HG02981 (cell line): ENCODE measurements around the gene OR2AG1.

Source experiments
- ATAC-seq: cut with Tn5 transposase; IDR thresholded peaks from one replicate; pipeline ENCODE4 v1.9.1; 2021; ENCODE audit warnings: mild to moderate bottlenecking, moderate library complexity; ENCODE audit not compliant: unreplicated experiment

OR2AG1 gene, protein sequence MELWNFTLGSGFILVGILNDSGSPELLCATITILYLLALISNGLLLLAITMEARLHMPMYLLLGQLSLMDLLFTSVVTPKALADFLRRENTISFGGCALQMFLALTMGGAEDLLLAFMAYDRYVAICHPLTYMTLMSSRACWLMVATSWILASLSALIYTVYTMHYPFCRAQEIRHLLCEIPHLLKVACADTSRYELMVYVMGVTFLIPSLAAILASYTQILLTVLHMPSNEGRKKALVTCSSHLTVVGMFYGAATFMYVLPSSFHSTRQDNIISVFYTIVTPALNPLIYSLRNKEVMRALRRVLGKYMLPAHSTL

DNA sequence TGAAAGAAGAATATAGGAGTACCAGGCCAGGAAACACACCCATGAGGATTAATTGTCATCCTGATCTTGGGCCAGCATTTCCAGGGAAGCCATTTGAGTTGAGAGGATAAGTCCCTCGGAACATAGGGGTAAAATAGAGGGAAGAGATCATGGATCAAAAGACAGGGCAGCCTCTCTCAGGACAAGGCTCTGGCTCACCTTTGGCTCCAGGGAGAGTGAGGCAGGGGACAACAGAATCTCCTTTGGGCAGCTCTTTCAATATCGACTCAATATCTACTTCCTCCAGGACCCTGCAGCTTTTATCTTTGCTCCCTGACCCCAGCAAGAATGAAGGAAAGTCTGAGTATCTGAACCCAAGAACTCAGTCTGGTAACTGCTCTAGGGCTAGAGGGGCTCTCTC is at the start of gene OR2AG1:
OR2AG1 (plus strand) TSS at position 301 of the 400 bp plus-strand sequence. CDS start 2,018 bp downstream, outside the sequence.
- no peak for ATAC-seq

DNA sequence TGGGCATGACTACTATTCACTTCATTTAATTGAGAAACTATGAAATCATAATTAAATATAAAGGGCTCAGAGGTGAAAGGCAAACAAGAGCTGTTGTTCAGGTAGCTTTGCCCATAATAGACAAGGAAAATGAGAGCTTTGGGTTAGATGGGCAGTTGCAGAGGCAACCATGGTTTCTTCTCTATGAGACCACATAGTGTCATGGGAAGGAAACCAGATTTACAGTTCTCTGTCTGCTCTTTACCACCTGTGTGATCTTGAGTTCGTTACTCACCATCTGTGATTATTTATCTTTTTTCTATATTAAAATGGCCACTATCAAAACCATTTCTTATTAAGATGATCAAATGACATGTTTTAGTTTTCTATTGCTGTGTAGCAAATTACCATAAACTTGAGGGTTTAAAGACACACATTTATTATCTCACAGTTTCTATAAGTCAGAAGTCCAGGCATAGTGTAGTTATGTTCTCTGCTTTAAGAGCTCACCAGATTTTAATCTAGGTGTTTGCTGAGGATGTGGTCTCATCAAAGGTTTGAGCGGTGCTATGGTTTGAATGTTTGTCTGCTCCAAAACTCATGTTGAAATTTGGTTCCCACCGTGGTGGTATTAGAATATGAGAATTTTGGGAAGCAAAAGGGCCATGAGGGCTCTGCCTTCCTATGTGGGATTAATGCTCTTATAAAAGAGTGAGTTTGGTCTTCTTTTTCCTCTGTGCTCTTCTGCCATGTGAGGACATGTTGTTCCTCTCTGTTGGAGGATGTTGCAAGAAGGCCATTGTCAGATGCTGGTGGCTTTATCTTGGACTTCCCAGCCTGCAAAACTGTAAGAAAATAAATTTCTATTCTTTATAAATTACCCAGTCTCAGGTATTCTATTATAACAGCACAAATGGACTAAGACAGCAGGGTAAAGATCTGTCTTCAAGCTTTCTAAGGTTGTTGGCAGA is 49.2 kb upstream of the OR2AG1 start:
- ATAC-seq, result no peak

DNA sequence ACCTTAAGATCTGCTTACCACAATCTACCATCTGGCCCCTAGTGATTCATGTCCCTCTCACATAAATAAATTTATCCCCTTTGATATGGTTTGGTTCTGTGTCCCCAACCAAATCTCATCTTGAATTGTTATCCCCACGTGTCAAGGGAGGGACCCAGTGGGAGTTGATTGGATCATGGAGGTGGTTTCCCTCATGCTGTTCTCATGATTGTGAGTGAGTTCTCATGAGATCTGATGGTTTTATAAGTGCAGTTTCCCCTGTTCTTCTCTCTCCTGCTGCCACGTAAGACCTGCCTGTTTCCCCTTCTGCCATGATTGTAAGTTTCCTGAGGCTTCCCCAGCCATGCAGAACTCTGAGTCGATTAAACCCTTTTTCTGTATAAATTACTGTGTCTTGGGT is 48.2 kb upstream of the OR2AG1 start:
- ATAC-seq, result no peak

DNA sequence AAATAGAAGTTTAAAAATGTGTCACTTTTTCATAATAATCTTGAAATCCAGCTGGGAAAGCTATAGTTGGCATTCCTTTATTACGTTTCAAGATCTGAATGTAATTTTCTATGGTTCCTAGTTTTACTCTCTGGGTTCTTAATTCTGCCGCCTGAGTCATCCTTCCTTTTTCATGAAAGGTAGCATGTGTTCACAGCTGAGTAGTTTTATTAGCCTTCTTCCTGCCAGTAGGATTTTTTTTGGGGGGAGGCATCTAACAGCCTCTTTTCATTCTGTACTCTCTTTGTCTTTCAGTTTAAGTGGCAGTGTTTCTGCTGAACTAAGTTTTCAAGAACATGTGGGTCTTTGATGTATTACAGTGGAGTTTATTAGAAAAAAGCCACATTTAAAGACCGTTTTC is 47.5 kb upstream of the OR2AG1 start:
- ATAC-seq, result no peak

DNA sequence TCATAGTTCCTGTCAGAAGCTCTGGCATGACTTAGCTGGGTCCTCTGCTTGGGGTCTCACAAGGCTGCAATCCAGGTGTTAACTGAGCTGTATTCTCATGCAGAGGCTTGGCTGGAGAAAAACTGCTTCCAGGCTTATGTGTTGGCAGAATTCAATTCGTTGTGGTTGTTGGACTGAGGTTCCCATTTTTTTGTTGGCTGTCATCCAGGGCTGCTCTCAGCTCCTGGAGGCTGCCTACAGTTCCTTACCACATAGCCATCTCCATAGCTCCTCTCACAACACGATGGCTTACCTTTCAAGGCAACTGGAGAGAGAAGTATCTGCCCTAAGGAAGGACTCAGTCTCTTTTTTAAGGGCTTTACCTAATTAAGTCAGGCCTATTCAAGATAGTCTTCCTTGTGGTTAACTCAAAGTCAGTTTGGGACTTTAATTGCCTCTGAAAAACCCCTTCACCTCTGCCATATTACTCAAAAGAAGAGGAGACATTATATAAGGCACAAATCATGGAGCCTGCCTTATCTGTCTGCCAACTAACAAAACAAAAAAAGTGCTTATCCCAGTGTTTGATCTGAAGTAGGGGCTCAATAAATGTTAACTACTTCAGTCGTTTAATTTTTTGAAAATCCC is 46.2 kb upstream of the OR2AG1 start:
- no peak for ATAC-seq

DNA sequence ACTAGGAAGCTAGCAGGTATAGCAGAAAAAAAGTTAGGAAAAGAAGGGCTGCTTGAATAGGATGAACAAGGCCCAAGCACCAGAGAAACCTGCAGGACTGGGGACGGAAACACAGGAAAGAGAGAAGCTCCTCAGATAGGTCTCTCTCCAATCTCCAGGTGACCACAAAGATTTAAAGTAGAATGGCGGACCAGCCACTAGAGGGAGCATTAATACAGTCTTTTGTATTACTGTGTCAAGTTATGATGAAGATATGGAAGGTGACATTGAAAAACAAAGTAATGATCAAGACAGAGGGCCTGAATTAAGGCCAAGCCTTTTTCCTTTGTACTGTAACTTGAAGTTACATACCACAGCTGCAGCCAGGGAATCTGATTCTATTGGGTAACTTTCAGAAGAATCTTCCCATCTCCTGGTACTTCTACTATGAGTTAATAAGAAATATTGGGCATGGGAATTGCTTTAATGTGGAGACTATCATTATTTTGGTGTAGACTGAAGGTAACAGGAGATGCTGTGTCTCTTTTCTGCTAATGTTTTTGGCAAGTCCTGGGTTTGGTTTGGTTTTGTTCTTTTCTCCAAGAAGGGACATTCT is 44.9 kb upstream of the OR2AG1 start:
- peak; percentile 87 for ATAC-seq

DNA sequence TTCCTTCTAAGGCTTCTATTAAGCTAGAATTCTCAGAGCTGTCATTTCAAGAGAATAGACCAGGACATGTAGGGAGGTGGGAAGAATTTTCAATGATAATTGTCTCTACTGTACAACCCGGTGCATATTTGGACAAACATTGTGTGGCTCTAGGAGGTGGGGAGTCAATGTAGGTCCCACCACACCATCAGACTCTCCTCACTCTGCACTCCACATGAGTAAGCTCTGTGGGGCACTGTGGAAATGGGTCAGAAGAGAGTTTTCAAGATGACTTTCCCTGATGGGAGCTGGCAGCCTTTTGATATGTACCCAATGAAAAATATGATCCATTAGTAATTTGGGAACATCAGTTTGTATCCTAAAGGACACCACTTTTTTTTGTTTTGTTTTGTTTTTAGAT is 44.2 kb upstream of the OR2AG1 start:
- ATAC-seq, result no peak

DNA sequence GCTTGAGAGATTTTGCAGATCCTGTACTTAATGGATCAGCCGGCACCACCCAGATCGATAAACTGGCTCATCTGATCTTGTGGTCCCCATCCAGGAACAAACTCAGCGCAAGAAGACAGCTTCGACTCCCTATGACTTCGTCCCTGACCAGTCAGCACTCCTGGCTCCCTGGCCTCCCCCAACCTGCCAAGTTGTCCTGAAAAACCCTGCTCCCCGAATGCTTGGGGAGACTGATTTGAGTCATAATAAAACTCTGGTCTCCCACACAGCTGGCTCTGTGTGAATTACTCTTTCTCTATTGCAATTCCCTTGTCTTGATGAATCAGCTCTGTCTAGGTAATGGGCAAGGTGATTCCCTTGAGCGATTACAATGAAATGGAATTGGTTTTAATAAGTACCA is 40.6 kb upstream of the OR2AG1 start:
- ATAC-seq, result no peak

DNA sequence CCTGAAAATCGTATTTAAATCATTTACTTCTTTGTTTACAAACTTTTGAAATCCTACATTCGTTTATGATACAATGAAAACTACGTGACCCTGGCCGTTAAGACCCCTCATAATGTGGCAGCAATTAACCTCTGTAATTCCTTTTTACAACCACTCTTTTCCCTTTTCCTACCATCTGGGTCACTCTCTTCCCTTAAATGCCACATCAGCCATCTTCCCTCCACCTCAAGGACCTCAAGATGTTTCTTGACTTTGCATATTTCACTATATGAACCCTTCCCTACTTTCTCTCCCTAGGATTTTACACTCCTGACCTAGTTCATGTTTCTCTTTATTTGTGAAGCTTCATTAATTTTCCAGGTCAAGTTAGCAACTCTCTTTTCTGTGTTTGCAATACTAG is 37.8 kb upstream of the OR2AG1 start:
- no peak for ATAC-seq

DNA sequence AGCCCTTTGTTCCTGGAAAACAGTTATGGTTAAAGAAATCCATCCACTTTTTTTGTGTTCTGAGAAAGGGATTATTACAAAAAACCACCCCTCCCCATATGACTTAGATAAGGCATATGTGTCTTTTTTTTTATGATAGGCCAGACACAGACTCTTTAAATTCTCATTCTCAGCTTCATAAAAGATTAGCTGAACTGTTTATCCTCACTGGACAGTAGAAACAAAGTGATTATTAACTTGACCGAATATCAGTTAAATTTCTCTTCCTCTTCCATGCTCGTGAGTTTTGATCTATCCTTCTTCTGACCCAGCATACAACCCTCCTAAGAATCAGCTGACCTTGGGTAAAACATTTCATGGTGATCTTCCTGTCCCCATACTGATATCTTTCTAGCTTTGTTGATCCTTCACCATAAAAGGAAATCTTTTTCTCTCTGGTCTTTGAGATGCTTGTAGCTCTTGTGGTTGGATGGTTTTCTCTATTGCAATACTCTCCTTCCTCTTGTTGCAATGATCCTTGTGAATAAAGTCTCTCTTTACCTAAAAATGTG is 37.3 kb upstream of the OR2AG1 start:
- ATAC-seq, result no peak

DNA sequence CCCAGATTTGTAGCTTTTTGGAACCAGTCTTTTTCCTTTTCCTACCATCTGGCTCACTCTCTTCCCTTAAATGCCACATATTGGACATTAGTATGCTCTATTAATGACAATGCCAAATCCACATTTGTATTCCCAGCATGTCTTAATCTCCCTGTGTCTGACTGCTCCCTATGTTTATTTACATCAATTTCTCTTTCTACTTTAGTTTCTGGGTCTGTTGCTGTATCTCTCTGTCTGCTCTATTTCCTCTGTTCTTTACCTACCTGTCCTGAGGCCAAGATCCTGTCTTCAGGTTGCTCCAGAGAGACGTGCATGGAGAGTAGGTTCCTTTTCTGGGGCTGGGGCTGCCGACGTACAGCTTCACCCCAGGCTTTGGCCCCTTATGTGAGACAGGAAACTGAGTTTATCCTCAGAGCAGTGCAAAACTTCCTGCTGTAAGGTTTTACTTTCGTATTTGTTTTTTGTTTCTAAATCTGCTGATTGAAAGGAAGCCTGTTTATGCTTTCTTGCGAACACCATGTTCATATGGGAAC is 36.7 kb upstream of the OR2AG1 start:
- ATAC-seq, result peak; percentile 76

DNA sequence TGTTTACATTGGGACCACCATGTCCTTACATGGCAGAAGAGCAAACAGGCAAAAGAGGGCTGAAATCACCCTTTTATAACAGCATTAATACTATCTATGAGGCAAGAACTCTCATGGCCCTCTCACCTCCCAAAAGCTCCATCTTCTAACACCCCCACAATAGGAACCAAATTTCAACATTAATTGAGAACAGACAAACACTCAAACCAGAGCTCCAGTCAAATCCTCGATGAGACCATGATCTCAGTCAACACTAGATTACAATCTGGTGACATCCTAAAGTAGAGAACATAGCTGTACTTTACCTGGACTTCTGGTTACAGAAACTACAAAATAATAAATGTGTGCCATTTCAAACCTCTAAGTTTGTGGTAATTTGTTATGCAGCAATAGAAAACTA is 36.2 kb upstream of the OR2AG1 start:
- ATAC-seq, result no peak

DNA sequence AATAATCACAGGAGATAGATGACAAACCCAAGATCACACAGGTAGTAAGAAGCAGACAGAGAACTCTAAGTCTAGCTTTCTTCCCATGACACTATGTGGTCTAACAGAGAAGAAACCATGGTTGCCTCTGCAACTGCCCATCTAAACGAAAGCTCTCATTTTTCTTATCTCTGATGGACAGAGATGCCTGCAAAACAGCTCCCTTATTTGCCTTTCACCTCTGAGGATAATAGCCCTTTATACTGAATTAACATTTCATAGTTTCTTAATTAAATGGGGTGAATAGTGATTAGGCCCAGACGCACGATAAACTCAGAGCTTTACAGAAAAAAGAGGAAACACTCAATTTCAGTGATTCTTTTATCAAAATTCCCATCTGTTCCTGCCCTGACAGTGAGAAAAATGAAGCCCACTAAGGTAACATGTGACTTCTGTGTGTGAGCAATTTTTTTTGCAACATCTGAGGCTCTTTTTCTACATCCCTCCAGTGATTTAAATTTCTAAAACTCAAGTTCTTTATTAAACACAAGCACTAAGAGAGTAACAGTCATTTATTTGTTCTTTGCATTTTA is 35.6 kb upstream of the OR2AG1 start:
- no peak for ATAC-seq

DNA sequence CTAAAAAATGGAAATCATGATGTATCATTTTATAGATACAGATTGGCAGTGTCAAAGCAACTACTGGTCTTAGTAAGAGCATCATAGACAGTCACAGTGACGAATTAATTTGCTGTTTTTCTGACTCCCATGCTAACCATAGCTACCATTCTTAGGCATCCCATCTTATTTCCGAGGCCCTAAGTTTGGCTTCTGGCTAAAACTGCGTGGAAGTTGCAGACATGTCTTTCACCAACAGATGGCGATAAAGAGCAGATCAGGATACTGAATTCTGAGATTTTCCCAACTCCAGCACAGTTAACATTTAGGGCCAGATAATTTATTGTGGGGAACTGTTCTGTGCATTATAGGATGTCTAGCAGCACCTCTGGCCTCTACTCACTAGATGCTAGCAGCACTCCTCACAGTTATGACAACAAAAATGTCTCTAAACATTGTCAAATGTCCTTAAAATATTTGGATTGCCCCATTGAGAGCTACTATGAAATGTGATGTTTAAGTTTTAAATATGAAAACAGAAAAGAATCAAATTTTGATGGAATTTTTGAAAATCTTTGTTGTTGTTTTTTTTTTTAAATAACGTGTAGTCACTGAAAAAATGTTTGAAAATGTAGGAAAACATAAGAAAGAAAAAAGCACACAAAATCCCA is 27.4 kb upstream of the OR2AG1 start:
- no peak for ATAC-seq

DNA sequence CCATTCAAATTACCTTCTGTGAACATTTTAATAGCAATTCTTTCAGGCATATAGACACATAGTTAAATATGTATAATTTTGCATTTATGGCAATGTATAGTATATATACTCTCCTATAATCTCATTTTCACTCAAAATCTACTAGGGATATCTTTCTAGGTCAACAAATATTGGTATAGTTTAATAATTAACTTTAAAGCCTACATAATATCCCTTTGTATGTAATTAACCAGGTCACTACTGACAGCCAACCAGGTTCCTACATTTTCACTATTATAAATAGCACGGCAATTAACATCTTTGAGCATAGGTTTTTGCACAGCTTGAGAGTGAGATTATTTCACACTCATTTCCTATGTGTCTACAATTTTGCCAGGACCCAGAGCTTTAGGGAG is 26.9 kb upstream of the OR2AG1 start:
- ATAC-seq, result no peak

DNA sequence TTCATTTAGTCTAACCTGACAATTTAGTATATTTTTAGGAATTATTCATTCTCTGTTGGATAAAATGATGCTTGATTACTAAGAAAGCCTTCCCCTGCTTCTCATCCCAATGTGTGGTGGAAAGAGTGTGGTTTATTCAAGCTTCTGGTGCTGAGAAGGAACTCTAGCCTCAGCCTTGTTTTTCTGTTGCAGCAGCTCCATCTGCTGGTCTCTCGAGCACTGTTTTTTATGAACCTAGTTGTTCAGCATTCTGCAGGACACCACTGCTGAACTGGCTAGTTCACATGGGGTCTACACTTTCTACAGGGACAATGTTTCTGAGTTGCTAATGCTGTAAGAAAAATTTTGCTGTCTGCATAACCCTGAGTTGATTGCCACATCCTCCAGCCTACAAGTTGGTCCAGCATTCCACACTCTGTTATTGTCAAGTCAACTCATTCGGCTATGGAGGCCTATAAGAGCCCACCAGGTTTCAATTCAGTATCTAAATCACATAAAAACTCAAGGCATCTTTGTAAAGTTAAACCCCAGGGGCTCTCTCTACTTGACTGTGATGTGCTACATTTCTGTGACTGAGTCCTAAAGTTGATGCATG is 25.4 kb upstream of the OR2AG1 start:
- ATAC-seq, result peak; percentile 75

DNA sequence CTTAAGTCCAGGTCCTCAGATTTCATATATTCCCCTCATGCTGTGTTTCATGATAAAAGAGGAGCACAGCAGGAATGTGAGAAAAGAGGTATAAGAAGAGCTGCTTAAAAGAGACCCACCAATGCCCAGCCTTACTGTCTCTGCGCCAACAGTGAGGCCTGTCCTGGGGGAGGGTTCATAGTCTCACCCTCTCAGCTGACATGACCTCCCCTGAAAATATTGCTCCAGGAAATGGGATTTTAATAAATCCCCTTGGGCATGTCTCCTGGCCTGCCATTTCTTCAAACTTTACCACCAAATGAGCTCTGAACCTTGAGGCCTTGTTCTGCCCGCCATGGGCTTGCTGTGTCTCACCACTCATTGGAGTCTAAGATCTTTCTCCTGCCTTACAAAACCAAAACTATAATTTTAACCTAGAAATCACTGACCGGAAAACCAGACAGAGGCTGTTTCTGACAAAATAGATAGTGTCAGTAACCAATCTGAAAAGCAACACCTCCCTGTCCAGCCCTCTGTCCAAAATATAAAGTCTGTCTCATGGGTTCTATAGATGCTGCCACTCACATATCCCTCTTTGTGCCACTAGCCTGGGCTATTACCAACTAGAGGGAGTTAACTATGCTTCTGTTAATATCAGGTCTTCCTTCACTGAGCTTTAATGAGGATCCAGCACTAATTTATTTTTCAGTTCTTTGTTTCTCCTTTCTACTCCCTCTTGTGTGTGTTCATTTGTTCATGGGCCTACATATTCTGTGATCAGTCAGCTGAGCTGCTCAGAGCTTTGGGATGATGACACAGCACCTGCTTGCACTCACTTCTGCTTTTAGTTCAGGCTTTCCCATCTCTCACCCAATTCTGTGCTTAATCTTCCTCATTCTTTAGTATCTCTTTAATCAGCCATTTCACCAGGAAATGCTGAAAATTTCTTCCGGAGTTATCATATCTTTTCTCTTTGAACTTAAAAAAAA is 10.6 kb upstream of the OR2AG1 start, which contains the start of gene OR2AG2:
OR2AG2 (minus strand) TSS at position 51 of the 968 bp plus-strand sequence. CDS start 3,019 bp downstream, outside the sequence.
- peak; percentile 91 for ATAC-seq

DNA sequence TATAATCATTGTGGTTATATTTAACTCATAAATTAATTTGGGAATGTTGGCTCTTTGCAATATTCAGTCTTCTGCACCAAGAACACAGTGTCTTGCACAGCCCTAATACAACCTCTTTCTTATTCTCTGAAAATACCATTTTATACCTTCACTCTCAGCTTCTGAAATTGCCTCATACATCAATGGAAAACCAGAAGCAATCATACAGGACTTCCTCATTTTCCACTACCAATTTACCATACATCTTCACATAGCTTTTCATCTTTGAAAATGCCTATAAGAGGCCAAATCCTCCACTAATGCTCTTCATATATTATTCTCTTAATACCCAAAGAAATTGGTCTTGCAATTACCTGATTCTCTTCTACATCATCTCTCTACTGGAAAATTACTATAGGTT is 4.3 kb upstream of the OR2AG1 start:
- no peak for ATAC-seq
